Neural cell (in vitro differentiated cells): Measurements from ENCODE around the gene AGTPBP1.

Experiments
- CTCF ChIP-seq: fragments of 450-650 bp; IDR thresholded peaks from 2 replicates; pipeline ENCODE4 v1.5.1; 2014; ENCODE audit warnings: antibody characterized with exemption, mild to moderate bottlenecking, moderate library complexity; ENCODE audit not compliant: poor library complexity, severe bottlenecking
- EP300 ChIP-seq: fragments of 450-650 bp; conservative IDR thresholded peaks from 2 replicates; pipeline ENCODE4 v1.6.1; 2014; ENCODE audit warnings: antibody characterized with exemption, mild to moderate bottlenecking, moderate library complexity; ENCODE audit not compliant: poor library complexity, severe bottlenecking
- EZH2 ChIP-seq: fragments of 200-600, 300-800 bp; shearing (Covaris generic), sonication (generic); IDR thresholded peaks from 2 replicates; pipeline ENCODE4 v1.6.1; 2014; ENCODE audit warnings: antibody characterized with exemption, low read length, borderline replicate concordance, mild to moderate bottlenecking; ENCODE audit not compliant: insufficient read depth, poor library complexity, severe bottlenecking
- POLR2AphosphoS5 ChIP-seq: IDR thresholded peaks from 2 replicates; pipeline ENCODE4 v1.6.1; 2012
- SMC3 ChIP-seq: fragments of 450-650 bp; conservative IDR thresholded peaks from 2 replicates; pipeline ENCODE4 v1.6.1; 2014; ENCODE audit warnings: antibody characterized with exemption, mild to moderate bottlenecking, moderate library complexity; ENCODE audit not compliant: poor library complexity
- TF ChIP-seq, protein P1 (sequence below): IDR thresholded peaks from 2 replicates; pipeline ENCODE4 v1.6.1; 2012; ENCODE audit warnings: borderline replicate concordance

GRCh38 chr9:85536076-85536475 is 205.7 kb downstream of the AGTPBP1 start:
- no peak for TF ChIP-seq SMC3
- TF ChIP-seq CTCF: no peak
- TF ChIP-seq EZH2: no peak
- no peak for TF ChIP-seq POLR2AphosphoS5
- TF ChIP-seq, protein P1, sequence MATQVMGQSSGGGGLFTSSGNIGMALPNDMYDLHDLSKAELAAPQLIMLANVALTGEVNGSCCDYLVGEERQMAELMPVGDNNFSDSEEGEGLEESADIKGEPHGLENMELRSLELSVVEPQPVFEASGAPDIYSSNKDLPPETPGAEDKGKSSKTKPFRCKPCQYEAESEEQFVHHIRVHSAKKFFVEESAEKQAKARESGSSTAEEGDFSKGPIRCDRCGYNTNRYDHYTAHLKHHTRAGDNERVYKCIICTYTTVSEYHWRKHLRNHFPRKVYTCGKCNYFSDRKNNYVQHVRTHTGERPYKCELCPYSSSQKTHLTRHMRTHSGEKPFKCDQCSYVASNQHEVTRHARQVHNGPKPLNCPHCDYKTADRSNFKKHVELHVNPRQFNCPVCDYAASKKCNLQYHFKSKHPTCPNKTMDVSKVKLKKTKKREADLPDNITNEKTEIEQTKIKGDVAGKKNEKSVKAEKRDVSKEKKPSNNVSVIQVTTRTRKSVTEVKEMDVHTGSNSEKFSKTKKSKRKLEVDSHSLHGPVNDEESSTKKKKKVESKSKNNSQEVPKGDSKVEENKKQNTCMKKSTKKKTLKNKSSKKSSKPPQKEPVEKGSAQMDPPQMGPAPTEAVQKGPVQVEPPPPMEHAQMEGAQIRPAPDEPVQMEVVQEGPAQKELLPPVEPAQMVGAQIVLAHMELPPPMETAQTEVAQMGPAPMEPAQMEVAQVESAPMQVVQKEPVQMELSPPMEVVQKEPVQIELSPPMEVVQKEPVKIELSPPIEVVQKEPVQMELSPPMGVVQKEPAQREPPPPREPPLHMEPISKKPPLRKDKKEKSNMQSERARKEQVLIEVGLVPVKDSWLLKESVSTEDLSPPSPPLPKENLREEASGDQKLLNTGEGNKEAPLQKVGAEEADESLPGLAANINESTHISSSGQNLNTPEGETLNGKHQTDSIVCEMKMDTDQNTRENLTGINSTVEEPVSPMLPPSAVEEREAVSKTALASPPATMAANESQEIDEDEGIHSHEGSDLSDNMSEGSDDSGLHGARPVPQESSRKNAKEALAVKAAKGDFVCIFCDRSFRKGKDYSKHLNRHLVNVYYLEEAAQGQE: no peak
- no peak for TF ChIP-seq EP300
